HPDE6-E6E7 (cell line): Measurements from ENCODE around the gene PRR23B.
"Not testable (repeated sequence)": the region's sequence is repeated elsewhere in the genome, so short reads cannot be mapped to it uniquely, and the experiment has no call there.

Experiments
- DNase-seq: peaks from one replicate; pipeline ENCODE4 v3.0.0; 2011; ENCODE audit warnings: missing footprints; ENCODE audit errors: extremely low spot score

Gene PRR23B

GRCh38 chr3:139020868-139021234 lies at the start of gene PRR23B:
PRR23B (minus strand) TSS chr3:139020926; CDS start chr3:139020661, 265 bp downstream.
- no peak for DNase-seq

- no peak for DNase-seq
Measured at GRCh38 chr3:139062918-139063317, 42.2 kb upstream of the PRR23B start.

- no peak for DNase-seq
Measured at GRCh38 chr3:139052802-139053600, 32.3 kb upstream of the PRR23B start.

- no peak for DNase-seq
Measured at GRCh38 chr3:139044366-139045210, 23.9 kb upstream of the PRR23B start, which contains the start of gene PRR23C. PRR23C (minus strand) TSS chr3:139044892; CDS start chr3:139044620, 272 bp downstream.

GRCh38 chr3:139043554-139044365 lies 23.0 kb upstream of the PRR23B start:
- no peak for DNase-seq

- DNase-seq: no peak
Measured at GRCh38 chr3:139037478-139037877, 16.8 kb upstream of the PRR23B start.

- DNase-seq: no peak
Measured at GRCh38 chr3:139032326-139033002, 11.7 kb upstream of the PRR23B start.

GRCh38 chr3:139030576-139030975 lies 9.8 kb upstream of the PRR23B start:
- not testable (repeated sequence) for DNase-seq

GRCh38 chr3:139024968-139025367 lies 4.2 kb upstream of the PRR23B start:
- no peak for DNase-seq

- no peak for DNase-seq
Measured at GRCh38 chr3:139020036-139020867, 474 bp downstream of the PRR23B start.

GRCh38 chr3:139016430-139017048 lies 4.2 kb downstream of the PRR23B start:
- DNase-seq: no peak

GRCh38 chr3:139006051-139006716 lies 14.5 kb downstream of the PRR23B start, which contains the start of gene PRR23A:
PRR23A (minus strand) TSS chr3:139006268; CDS start chr3:139006268, 0 bp downstream.
- DNase-seq: no peak

GRCh38 chr3:139005356-139005993 lies 15.3 kb downstream of the PRR23B start:
- no peak for DNase-seq

- no peak for DNase-seq
Measured at GRCh38 chr3:138995706-138996105, 25.0 kb downstream of the PRR23B start.

- DNase-seq: no peak
Measured at GRCh38 chr3:138987181-138987580, 33.5 kb downstream of the PRR23B start.

GRCh38 chr3:138985932-138986331 lies 34.8 kb downstream of the PRR23B start:
- no peak for DNase-seq

- no peak for DNase-seq
Measured at GRCh38 chr3:138984816-138985215, 35.9 kb downstream of the PRR23B start.

GRCh38 chr3:138976047-138976446 lies 44.7 kb downstream of the PRR23B start:
- no peak for DNase-seq

- no peak for DNase-seq
Measured at GRCh38 chr3:138975351-138975750, 45.4 kb downstream of the PRR23B start.
